ENCODE measurements around the gene PDE9A. TPM values are rescaled to one million over a fixed set of nuclear protein-coding genes. Genes with fewer than 3 reads are reported as not detected.

Gene PDE9A
- total RNA-seq, 1 donor from 2014 or later = 2.0 TPM

GRCh38 chr21:42672699-42673458, 19.5 kb downstream of the PDE9A start:
- no peak for DNase-seq (ENCODE audit: low read depth)
- H3K4me3 ChIP-seq (ENCODE audit: low read depth, low read length) = no peak overlapping the region
- TF ChIP-seq, protein P1, sequence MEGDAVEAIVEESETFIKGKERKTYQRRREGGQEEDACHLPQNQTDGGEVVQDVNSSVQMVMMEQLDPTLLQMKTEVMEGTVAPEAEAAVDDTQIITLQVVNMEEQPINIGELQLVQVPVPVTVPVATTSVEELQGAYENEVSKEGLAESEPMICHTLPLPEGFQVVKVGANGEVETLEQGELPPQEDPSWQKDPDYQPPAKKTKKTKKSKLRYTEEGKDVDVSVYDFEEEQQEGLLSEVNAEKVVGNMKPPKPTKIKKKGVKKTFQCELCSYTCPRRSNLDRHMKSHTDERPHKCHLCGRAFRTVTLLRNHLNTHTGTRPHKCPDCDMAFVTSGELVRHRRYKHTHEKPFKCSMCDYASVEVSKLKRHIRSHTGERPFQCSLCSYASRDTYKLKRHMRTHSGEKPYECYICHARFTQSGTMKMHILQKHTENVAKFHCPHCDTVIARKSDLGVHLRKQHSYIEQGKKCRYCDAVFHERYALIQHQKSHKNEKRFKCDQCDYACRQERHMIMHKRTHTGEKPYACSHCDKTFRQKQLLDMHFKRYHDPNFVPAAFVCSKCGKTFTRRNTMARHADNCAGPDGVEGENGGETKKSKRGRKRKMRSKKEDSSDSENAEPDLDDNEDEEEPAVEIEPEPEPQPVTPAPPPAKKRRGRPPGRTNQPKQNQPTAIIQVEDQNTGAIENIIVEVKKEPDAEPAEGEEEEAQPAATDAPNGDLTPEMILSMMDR (conservative IDR thresholded peaks at IDR 0.05; ENCODE audit: low read depth, low read length) = no peak

DNA sequence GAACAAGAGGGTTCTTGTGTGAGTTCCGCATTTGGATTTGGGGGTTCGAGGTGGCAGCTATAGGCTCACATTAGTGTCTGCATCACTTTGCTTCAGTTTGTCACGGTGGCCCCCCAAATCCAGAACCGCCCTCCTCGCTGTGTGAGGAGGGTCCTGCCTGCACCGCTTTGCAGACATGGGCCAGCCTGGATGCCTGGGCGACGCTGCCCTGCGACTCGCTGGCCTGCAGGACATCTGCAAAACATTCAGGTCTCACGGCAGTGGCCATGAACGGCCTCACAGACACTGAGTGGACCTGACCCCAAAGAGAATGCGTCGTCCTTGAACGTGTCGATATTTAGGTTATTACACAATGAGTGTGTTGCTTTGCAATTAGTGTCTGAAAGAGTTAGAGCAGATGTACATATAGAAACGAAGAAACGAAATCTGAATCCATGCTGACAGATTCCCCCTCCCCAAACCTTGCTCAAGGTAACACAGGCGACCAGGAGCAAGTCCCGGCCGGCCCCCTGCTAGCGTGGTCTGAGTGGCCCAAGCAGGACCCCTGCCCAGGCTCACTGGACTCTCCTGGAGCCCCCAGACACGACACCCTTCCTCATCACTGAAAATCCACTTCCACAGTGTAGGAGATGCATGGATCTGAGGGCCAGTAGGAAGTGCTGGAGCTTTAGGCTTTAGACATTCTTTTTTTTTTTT, 20.4 kb downstream of the PDE9A start:
- TF ChIP-seq, protein P1 (conservative IDR thresholded peaks at IDR 0.05; ENCODE audit: low read depth, low read length) = no peak
- DNase-seq (ENCODE audit: low read depth) = no peak
- H3K4me3 ChIP-seq (ENCODE audit: low read depth, low read length) = no peak overlapping the region

- DNase-seq (ENCODE audit: low read depth) = no peak
- TF ChIP-seq, protein P1 (conservative IDR thresholded peaks at IDR 0.05; ENCODE audit: low read depth, low read length) = no peak
- no peak overlapping the region for H3K4me3 ChIP-seq (ENCODE audit: low read depth, low read length)
Observed at GRCh38 chr21:42674351-42674940, 21.0 kb downstream of the PDE9A start.

GRCh38 chr21:42675403-42675802, 22.0 kb downstream of the PDE9A start:
- no peak overlapping the region for H3K4me3 ChIP-seq (ENCODE audit: low read depth, low read length)
- DNase-seq (ENCODE audit: low read depth) = no peak
- TF ChIP-seq, protein P1 (conservative IDR thresholded peaks at IDR 0.05; ENCODE audit: low read depth, low read length) = no peak

GRCh38 chr21:42676808-42677207, 23.4 kb downstream of the PDE9A start:
- no peak for DNase-seq (ENCODE audit: low read depth)
- TF ChIP-seq, protein P1 (conservative IDR thresholded peaks at IDR 0.05; ENCODE audit: low read depth, low read length) = no peak
- no peak overlapping the region for H3K4me3 ChIP-seq (ENCODE audit: low read depth, low read length)

DNA sequence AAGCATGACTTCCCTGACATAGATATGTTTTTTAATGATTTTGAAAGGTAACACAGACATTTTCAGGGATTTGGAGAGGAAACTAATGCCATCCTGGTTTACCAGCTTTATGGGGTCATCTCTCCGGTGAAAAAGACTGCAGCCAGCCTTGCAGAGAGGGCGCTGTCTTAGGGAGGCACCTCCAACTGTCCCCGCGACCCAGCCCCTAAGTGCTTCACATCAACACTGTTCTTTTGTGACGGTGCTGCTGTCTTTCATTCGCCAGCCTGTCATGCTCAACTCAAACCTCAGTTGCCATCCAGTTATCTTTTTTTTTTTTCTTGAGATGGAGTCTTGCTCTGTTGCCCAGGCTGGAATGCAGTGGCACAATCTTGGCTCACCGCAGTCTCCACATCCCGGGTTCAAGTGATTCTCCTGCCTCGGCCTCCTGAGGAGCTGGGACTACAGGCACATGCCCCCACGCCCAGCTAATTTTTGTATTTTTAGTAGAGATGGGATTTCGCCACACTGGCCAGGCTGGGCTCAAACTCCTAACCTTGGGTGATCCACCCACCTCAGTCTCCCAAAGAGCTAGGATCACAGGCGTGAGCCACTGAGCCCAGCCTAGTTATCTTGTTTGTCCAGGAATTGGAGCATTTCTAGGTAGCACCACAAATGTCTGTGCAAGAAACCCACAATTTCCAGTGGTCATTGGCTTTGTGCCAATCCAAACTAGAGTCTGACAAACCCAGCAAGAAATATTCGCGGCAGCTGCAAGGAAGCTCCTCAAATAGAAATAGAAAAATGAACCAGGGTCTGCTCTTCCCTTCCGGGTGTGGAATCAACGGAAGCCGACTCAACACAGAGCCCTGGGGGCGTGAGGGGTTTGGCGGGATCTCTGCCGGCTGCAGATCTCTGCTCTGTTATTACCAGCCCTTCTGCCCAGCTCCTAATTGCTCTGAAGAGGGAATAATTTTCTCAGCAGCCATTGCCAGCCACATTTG, 24.2 kb downstream of the PDE9A start:
- TF ChIP-seq, protein P1 (conservative IDR thresholded peaks at IDR 0.05; ENCODE audit: low read depth, low read length) = no peak
- DNase-seq (ENCODE audit: low read depth) = no peak
- no peak overlapping the region for H3K4me3 ChIP-seq (ENCODE audit: low read depth, low read length)

Measured in epithelial cell of proximal tubule (primary cell).